HG02571 (cell line): ENCODE data around the gene ZNF367.

Source experiments
- ATAC-seq: cut with Tn5 transposase; IDR thresholded peaks from one replicate; pipeline ENCODE4 v1.9.1; 2021; ENCODE audit warnings: mild to moderate bottlenecking, moderate library complexity; ENCODE audit not compliant: unreplicated experiment

The ZNF367 gene

GRCh38 chr9:96418083-96418919 is at the start of gene ZNF367:
ZNF367 (minus strand) TSS chr9:96418370; CDS start chr9:96418032, 338 bp downstream.
- peak; percentile 59 for ATAC-seq

- no peak for ATAC-seq
These were observed 49.6 kb upstream of the ZNF367 start for GRCh38 chr9:96467784-96468183.

DNA sequence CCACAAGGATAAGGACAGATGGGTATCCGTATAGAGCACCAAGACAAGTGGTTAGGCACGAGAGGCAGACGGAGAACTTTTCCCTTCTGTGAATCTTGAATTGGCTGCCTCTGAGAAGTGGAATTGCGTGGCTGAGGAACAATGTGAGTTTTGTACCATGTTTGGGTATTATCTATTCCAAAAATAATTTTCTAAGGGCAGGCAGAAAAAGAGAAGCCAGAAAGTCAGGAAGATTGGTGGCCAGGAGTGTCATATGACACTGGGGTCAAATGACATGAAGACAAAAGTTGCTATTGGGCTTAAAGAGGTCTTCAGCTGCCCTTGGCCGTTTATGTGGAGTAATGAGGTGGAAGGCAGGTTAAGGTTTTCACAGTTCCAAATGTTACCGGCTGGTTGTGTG is 46.3 kb upstream of the ZNF367 start:
- no peak for ATAC-seq

- ATAC-seq: no peak
These were observed 44.4 kb upstream of the ZNF367 start for GRCh38 chr9:96462541-96462940.

GRCh38 chr9:96461336-96461735 is 43.2 kb upstream of the ZNF367 start:
- ATAC-seq: no peak

- ATAC-seq: no peak
These were observed 42.7 kb upstream of the ZNF367 start for GRCh38 chr9:96460882-96461281.

GRCh38 chr9:96460470-96460869 is 42.3 kb upstream of the ZNF367 start:
- ATAC-seq: no peak

DNA sequence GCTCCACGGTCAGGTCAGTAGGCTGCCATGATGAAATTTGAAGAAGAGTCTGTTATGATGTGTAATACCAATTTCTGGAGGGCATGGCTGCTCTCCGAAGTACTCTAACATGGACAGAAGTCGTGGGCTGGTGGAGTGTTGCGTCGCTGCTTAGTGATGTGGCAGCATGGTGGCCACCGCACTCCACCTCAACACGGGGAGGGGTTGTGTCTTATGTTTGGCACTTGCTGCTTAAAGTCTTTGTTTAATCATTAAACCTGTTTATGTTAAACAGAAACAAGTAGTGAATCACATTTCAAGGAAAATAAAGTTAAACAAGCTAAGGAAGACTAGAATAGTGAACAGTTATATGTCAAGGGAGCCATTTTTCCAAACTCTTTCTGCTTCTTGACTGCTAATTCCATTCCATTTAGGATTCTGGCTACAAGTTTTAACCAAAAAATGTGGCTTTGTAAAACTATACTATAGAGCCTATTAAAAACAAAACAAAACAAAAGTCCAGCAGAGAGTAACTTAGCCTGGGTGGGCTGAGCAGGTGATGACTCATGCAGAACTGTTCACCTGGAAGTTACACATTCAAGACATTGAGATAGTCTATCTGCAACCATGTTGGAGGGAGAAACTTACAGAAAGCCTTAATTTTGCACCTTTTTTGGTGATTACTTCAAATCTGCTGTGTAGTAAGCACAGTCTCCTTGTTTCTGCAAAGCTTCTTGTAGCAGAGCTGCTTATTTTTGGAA is 41.3 kb upstream of the ZNF367 start:
- no peak for ATAC-seq

GRCh38 chr9:96458226-96458625 is 40.1 kb upstream of the ZNF367 start:
- ATAC-seq: no peak

- ATAC-seq: no peak
These were observed 39.1 kb upstream of the ZNF367 start for GRCh38 chr9:96457266-96457665.

DNA sequence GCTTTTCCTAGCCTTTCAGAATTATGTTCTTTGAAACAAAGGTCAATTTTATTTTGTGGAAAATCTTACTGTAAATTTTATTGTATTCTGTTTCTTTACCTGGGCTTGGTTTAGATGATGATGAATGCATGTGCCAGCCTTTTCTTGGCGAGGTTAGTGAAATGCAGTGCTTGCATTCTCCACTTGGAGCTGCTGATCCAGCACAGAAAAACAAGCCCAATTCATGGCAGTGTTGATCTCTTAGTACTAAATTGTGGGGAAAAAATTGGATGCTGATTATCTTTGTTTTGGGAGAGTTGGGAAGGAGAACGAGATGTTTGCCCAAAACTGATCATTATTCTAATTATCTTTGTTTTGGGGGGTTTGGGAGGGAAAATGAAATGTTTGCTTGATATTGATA is 35.5 kb upstream of the ZNF367 start:
- ATAC-seq: no peak

DNA sequence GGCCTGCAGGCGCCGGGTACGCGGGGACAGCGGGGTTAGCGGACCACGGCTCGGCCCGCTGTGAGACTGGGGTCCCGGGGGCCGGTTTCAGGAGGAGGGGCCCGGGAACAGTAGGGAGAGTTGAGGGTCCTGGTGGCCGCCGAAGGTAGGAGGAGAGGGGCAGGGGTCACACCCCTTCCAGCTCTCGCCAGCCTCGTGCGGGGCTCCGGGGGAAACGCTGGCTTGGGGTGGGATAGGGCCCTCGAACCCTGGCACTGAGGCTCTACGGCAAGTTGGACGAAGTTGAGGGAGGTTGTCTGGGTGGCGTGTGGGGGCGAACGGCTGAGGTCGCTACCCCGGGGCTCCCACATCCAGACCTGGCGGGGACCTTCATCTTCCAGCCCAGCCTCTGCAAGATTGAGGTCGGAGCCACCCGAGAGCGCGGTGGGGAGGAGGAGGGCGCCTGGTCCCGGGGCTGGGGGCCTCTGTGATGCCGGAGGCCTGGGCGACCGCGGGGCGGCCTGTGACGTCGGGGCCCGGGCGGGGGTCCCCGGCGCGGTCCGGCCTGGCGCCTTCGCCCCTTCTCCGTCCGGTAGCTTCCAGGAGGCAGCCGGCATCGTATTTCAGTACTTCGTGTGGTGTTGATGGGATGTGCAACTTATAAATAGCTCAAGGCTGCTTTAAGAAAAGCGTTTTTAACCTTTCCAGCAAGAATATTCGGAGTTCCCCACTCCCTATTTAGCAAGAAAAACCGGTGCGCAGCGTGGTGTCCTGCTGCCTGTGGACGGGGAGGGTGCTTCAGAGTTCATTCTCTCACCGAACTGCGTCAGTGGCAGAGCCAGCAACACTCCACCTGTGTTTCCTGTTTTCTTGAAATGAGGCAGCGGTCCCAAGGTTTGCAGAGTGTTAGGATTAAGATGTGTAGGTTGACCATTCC is 32.7 kb upstream of the ZNF367 start:
- peak; percentile 2 for ATAC-seq

DNA sequence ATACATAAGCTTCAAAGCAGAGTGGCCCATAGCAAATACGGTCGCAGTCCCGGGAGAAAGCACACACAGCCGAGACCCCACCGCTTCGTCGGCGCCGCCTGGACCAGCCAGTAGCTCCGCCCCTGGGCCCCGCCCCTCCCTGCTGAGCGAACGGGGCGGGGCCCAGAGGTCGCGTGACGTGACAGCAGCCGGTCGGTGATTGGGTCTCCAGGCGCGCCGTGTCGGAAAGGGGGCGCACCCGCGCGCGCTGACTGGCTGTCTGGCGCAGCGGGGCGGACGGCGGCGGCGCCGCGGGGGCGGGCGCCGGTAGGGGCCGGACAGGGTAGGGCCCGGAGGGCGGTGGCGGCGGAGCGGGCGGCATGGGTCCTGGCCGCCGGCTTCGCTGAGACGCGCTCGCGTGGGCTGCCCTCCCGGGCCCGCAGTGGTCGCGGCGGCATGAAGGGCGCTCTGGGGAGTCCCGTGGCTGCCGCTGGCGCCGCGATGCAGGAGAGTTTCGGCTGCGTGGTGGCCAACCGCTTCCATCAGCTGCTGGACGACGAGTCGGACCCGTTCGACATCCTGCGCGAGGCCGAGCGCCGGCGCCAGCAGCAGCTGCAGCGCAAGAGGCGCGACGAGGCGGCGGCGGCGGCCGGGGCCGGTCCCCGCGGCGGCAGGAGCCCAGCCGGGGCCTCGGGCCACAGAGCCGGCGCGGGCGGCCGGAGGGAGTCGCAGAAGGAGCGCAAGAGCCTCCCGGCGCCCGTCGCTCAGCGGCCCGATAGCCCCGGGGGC is 31.9 kb upstream of the ZNF367 start, which contains the start of gene HABP4:
Gene HABP4, plus strand, starts transcription at position 325 of the 768 bp plus-strand sequence. Its CDS starts 111 bp downstream, at position 436.
- peak; percentile 96 for ATAC-seq

- peak; percentile 20 for ATAC-seq
These were observed 31.3 kb upstream of the ZNF367 start for GRCh38 chr9:96449523-96449844.

DNA sequence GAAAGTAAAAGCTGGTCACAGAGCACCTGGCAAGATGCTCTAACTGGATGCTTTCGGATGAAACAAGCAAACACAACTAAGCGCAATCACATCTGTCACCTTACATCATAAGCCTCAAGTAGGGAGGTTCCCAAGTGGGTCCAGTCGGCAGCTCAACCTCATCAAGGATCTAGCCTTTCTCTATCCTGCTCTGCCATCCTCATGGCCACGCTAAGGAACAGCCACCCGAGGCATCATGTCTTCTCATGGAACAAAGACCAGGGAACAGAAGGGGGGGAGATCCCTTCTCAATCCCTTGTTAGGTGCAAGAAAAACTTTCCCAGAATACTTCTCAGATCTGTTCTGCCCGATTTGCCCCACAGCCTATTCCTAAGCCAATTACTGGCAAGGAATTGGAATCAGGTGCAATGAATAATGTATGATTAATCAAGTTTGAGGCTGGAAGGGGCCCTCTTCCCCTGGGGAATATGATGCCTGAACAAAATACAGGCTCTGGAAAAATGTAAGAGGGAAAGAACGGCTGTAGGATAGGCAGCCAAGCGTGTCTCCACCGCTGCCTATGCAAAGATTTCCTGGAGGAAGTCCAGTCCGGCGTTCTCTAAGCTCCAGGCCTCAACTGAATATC is 30.5 kb upstream of the ZNF367 start:
- ATAC-seq: no peak

GRCh38 chr9:96447406-96447805 is 29.2 kb upstream of the ZNF367 start:
- ATAC-seq: no peak

- ATAC-seq: no peak
These were observed 24.3 kb upstream of the ZNF367 start for GRCh38 chr9:96442491-96442890.

DNA sequence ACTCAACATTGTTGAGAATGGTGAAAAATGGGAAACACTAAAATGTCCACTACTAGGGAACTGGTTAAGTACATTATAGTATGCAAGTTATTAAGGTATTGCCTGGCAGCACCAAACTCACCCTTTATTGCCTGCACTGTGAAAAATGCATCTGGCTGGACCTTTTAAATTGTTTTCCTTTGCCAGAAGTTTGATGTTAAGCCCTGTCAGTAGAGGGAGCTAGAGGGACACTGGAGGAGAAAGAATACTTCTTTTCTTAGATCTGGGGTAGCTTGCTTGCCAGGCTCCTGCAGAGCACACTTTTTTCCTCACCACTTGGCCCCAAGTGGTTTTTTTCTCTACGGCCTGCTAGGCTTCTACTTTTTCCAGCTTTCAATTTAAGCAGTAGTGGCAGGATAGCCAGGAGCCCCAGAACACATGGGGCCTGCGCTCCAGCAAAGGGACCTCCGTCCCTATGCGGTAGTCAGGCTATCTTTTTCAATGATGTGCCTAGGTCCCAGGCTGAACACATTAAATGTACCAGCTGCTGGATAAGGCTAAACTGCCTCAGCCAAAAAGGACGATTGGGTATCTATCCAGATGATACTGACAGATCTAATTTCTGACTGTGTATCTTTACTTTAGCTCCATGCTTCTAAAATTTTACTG is 23.8 kb upstream of the ZNF367 start:
- no peak for ATAC-seq

DNA sequence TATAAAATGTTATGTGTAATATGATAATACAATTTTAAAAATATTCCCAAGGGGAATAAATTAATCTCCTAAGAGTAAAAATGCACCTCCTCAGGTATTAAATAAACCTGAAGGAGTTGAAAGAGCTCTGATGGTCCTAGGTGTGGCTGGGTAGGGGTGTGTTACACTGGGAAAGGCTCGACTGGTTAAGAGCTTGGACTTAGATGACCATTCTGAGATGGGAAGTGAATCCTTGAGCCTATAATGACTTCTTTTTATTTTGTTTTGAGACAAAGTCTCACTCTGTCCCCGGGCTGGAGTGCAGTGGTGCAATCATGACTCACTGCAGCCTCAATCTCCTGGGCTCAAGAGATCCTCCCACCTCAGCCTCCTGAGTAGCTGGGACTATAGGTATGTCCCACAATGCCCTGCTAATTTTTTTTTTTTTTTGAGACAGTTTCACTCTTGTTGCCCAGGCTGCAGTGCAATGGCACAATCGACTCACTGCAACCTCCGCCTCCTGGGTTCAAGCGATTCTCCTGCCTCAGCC is 22.6 kb upstream of the ZNF367 start:
- ATAC-seq: no peak
